Measurements from ENCODE around the gene SEC62.

SEC62 gene

GRCh38 chr3:170046269-170047132 lies 79.9 kb downstream of the SEC62 start:
- H3K36me3 ChIP-seq (replicated peaks): no peaks in the 10 kb centered on the region
- no peak for DNase-seq
- H3K27ac ChIP-seq: no peak overlapping the region
- H3K27me3 ChIP-seq (replicated peaks): peaks cover 3% of the 10 kb centered on the region
- no peak overlapping the region for H3K4me3 ChIP-seq (ENCODE audit: low read depth, low read length)
- TF ChIP-seq, protein P1, sequence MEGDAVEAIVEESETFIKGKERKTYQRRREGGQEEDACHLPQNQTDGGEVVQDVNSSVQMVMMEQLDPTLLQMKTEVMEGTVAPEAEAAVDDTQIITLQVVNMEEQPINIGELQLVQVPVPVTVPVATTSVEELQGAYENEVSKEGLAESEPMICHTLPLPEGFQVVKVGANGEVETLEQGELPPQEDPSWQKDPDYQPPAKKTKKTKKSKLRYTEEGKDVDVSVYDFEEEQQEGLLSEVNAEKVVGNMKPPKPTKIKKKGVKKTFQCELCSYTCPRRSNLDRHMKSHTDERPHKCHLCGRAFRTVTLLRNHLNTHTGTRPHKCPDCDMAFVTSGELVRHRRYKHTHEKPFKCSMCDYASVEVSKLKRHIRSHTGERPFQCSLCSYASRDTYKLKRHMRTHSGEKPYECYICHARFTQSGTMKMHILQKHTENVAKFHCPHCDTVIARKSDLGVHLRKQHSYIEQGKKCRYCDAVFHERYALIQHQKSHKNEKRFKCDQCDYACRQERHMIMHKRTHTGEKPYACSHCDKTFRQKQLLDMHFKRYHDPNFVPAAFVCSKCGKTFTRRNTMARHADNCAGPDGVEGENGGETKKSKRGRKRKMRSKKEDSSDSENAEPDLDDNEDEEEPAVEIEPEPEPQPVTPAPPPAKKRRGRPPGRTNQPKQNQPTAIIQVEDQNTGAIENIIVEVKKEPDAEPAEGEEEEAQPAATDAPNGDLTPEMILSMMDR (IDR thresholded peaks at IDR 0.05; ENCODE audit: low read depth, low read length, missing control alignments): no peak
- in situ Hi-C loops (cut with HindIII; ENCODE audit: low pct_ligation_motif_present, low sequenced_read_pairs): no loop called here

DNA sequence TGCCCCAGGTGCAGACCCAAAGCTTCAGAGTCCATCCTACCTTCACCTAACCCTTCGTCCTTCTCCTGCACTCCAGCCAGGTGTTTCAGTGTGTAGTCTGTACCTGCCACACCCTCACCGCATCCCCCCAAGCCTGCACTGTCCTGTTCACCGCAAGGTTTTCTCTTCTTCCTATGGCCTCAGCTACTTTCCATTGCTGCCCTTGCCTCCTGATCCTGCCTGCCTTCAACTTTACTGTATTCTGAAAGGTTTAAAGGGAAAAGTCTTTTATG lies 80.5 kb downstream of the SEC62 start:
- Histone ChIP-seq H3K36me3 (replicated peaks) (no peaks in the 10 kb centered on the region), H3K27me3 (replicated peaks) (no peaks in the 10 kb centered on the region), H3K27ac (no peak overlapping the region), H3K4me3 (ENCODE audit: low read depth, low read length) (no peak overlapping the region)
- DNase-seq: no peak
- TF ChIP-seq, protein P1 (IDR thresholded peaks at IDR 0.05; ENCODE audit: low read depth, low read length, missing control alignments): no peak
- in situ Hi-C loops (cut with HindIII; ENCODE audit: low pct_ligation_motif_present, low sequenced_read_pairs): no loop called here
